Measurements from ENCODE around the gene RET.
A peak's percentile ranks its signal among the peaks of the same experiment; 100 is the strongest.

Gene RET

GRCh38 chr10:43064331-43065075 is 12.4 kb upstream of the RET start:
- DNase-seq: no peak

GRCh38 chr10:43065234-43065633 is 11.6 kb upstream of the RET start:
- no peak for DNase-seq

- DNase-seq: no peak
Measured at GRCh38 chr10:43065761-43066160, 11.1 kb upstream of the RET start.

- DNase-seq: no peak
Measured at GRCh38 chr10:43066481-43066880, 10.4 kb upstream of the RET start.

- DNase-seq: no peak
Measured at GRCh38 chr10:43067391-43068135, 9.3 kb upstream of the RET start.

GRCh38 chr10:43068136-43068395 is 8.8 kb upstream of the RET start:
- no peak for DNase-seq

- DNase-seq: peak; percentile 22
Measured at GRCh38 chr10:43068471-43069210, 8.2 kb upstream of the RET start.

GRCh38 chr10:43069211-43069515 is 7.7 kb upstream of the RET start:
- no peak for DNase-seq

GRCh38 chr10:43069579-43069978 is 7.3 kb upstream of the RET start:
- no peak for DNase-seq

- no peak for DNase-seq
Measured at GRCh38 chr10:43070121-43071085, 6.5 kb upstream of the RET start.

- DNase-seq: no peak
Measured at GRCh38 chr10:43071865-43072650, 4.8 kb upstream of the RET start.

GRCh38 chr10:43073191-43073590 is 3.7 kb upstream of the RET start:
- DNase-seq: no peak

- no peak for DNase-seq
Measured at GRCh38 chr10:43073721-43074120, 3.1 kb upstream of the RET start.

- DNase-seq: no peak
Measured at GRCh38 chr10:43074409-43074808, 2.5 kb upstream of the RET start.

- no peak for DNase-seq
Measured at GRCh38 chr10:43074827-43075611, 1.9 kb upstream of the RET start.

GRCh38 chr10:43075612-43076003 is 1.3 kb upstream of the RET start:
- peak; percentile 19 for DNase-seq

- no peak for DNase-seq
Measured at GRCh38 chr10:43076311-43076875, 476 bp upstream of the RET start.

GRCh38 chr10:43077421-43078171 is 727 bp downstream of the RET start:
- DNase-seq: no peak

GRCh38 chr10:43078175-43078985 is 1.5 kb downstream of the RET start:
- DNase-seq: no peak

GRCh38 chr10:43078986-43079273 is 2.1 kb downstream of the RET start:
- peak; percentile 38 for DNase-seq
